ENCODE data around the gene PIANP.

DNA sequence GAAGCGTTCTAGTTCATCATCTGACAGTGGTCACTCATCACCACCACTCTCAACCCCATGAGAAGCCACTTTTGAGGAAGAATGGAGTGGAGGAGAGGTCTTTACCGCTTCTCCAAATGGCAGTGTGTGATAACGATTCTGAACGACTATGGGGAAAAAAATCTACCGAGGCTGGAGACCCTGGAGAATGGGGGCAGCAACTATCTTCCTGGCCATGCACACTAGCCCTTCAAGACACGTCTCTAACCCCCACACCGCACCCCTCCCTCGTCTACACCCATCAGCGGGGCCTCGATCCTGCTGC lies 38.1 kb downstream of the PIANP start:
- TF ChIP-seq POLR2AphosphoS5 (IDR thresholded peaks at IDR 0.05; ENCODE audit: low read depth, low read length) (0 out of 2 replicates have a peak, but pooled peaks have one; percentile 39), POLR2A (IDR thresholded peaks at IDR 0.05; ENCODE audit: low read depth, low read length) (peak; percentile 54; the same call in 1 of the 2 replicates)
